Dermis blood vessel endothelial cell (primary cell): ENCODE data around the gene SLC5A8. TPM values are rescaled to one million over a fixed set of nuclear protein-coding genes. Genes with fewer than 3 reads are reported as not detected.

ENCODE experiments used
- DNase-seq: peaks from one replicate; pipeline ENCODE4 v3.0.0; 2010
- total RNA-seq: library from RNA; depleted of rRNA; stranded (reverse); fragments of >200 nt; gene quantifications from 2 replicates; pipeline ENCODE4 v1.2.3, GENCODE V29; 2014

The SLC5A8 gene
- not detected in 2 replicates for total RNA-seq

- no peak for DNase-seq
These were observed at the start of gene SLC5A8 for GRCh38 chr12:101209319-101210302. Gene SLC5A8 (minus strand): TSS chr12:101210238. CDS start chr12:101209848, 390 bp downstream.

- no peak for DNase-seq
These were observed 47.3 kb upstream of the SLC5A8 start for GRCh38 chr12:101257357-101257756.

GRCh38 chr12:101256266-101256665, 46.2 kb upstream of the SLC5A8 start:
- DNase-seq = no peak

- no peak for DNase-seq
These were observed 33.6 kb upstream of the SLC5A8 start for GRCh38 chr12:101243616-101244015.

GRCh38 chr12:101243074-101243473, 33.0 kb upstream of the SLC5A8 start:
- no peak for DNase-seq

GRCh38 chr12:101238800-101239329, 28.8 kb upstream of the SLC5A8 start:
- no peak for DNase-seq

GRCh38 chr12:101238306-101238705, 28.3 kb upstream of the SLC5A8 start:
- DNase-seq = no peak

GRCh38 chr12:101235686-101236085, 25.6 kb upstream of the SLC5A8 start:
- DNase-seq = no peak

GRCh38 chr12:101231636-101232035, 21.6 kb upstream of the SLC5A8 start:
- no peak for DNase-seq

- no peak for DNase-seq
These were observed 20.5 kb upstream of the SLC5A8 start for GRCh38 chr12:101230547-101230946.

- no peak for DNase-seq
These were observed 19.8 kb upstream of the SLC5A8 start for GRCh38 chr12:101229841-101230241.

- no peak for DNase-seq
These were observed 11.3 kb upstream of the SLC5A8 start for GRCh38 chr12:101221301-101221700.

- no peak for DNase-seq
These were observed 6.8 kb upstream of the SLC5A8 start for GRCh38 chr12:101216810-101217209.

GRCh38 chr12:101207086-101207780, 2.8 kb downstream of the SLC5A8 start:
- DNase-seq = no peak

- no peak for DNase-seq
These were observed 5.3 kb downstream of the SLC5A8 start for GRCh38 chr12:101204602-101205304.

- DNase-seq = no peak
These were observed 9.2 kb downstream of the SLC5A8 start for GRCh38 chr12:101200824-101201223.

- DNase-seq = no peak
These were observed 9.9 kb downstream of the SLC5A8 start for GRCh38 chr12:101200145-101200544.

GRCh38 chr12:101186291-101186690, 23.7 kb downstream of the SLC5A8 start:
- no peak for DNase-seq

- DNase-seq = no peak
These were observed 28.3 kb downstream of the SLC5A8 start for GRCh38 chr12:101181776-101182175.

- no peak for DNase-seq
These were observed 35.5 kb downstream of the SLC5A8 start for GRCh38 chr12:101174541-101174940.

- DNase-seq = no peak
These were observed 36.8 kb downstream of the SLC5A8 start for GRCh38 chr12:101173197-101173749.

GRCh38 chr12:101172316-101172715, 37.7 kb downstream of the SLC5A8 start:
- DNase-seq = no peak
